Left renal pelvis (tissue), 4 donors: ENCODE results near the gene NAA16. TPM values are rescaled to one million over a fixed set of nuclear protein-coding genes. Genes with fewer than 3 reads are reported as not detected.
A peak's percentile ranks its signal among the peaks of the same experiment; 100 is the strongest.

Experiments used
- DNase-seq, 4 donors: peaks; one replicate each; pipeline ENCODE4 v3.0.0-alpha.2; 2013; ENCODE audit warnings: low read depth in 4 of 4, low spot score in 3 of 4
- polyA plus RNA-seq, 4 donors: library from polyadenylated mRNA; unstranded; fragments of 120-200 nt; gene quantifications; one replicate each; pipeline ENCODE4 v1.2.1, GENCODE V29; 2013; ENCODE audit not compliant: insufficient read length in 4 of 4

Gene NAA16
- polyA plus RNA-seq, 4 donors = 26.8 to 47.6 (median 32.6) TPM

DNA sequence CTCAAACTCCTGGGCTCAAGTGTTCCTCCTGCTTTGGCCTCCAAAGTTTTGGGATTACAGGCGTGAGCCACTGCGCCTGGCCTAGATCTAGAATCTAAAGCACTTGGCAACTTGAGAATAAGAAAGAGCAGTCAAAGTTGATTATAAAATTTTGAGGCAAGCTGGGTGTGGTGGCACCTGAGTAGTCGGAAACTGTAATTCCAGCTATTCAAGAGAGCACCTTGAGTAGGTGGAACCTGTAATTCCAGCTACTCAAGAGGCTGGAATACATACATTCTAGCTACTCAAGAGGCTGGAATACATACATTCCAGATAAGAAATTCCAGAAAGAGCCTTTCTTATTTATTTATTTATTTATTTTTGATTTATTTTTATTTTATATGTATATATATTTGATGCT, 8.3 kb upstream of the NAA16 start:
- DNase-seq = no peak

GRCh38 chr13:41304551-41304950, 6.5 kb upstream of the NAA16 start:
- no peak for DNase-seq

DNA sequence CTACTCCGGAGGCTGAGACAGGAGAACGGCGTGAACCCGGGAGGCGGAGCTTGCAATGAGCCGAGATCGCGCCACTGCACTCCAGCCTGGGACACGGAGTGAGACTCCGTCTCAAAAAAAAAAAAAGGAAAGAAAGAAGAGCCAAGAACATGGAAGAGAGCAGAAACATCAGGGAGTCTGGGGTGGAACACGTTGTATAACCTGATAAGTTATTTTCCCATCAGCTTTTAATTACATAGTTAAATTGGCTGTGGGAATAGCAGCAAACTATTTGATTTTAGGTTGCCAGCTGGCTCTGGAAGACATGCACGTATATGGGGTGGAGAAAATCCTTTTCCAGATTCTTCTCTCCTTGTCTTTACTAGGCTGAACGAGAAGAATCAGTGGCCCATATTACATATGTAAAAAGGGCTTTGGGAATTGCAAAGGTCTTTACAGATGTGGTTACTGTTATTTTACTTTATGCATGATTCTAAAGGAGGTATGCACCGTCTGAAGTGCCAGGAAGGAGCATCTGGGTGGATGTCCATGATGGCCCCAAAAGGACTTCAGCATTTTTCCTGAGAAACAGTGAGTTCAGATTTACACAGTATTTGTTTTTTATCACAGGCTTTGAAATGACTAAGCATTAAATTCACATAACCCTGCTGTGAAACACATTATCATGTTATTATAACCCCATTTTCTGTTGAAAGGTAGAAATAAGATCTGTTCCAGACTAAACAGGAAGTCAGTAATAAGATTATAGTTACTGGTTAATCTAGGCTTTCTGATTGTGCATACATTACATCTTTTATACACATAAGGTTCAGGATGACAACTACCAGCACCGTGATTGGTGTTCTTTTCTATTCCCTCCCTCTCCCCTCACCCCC, 4.6 kb upstream of the NAA16 start:
- no peak for DNase-seq

DNA sequence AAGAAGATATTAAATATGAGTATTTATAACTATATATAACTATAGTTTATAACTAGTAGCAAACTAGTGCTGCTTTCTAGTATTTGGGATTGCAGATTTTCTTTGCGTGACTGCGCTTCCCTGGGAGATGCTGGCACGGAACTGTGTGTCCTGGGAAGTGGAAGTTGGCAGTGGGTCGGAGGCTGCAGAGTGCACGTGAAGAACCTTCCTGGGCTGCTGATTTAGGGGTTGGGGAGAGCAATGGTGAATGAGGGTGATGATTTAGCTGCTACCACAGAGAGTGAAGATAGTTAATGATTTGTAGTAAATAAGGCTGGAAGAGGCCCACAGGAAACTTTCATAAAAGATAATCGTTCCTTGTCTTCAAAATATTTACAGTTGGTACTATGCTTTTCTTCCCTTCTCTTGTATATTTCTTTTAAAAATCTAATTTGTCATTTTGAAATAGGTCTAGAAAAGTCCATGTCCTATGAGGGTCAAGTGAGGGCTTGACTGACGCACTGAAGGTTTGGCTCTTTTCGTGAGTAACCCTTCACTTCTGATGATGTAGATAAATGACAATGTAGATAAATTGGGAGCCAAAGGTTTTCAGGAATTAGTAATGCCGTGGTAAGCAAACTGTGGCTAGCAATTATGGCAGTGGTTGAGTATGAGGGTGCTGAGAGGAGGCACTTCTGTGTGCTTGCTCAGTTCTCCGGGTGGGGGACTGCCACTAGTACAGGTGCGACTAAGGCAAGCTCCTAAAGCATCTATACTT, 3.0 kb upstream of the NAA16 start:
- DNase-seq = no peak

DNA sequence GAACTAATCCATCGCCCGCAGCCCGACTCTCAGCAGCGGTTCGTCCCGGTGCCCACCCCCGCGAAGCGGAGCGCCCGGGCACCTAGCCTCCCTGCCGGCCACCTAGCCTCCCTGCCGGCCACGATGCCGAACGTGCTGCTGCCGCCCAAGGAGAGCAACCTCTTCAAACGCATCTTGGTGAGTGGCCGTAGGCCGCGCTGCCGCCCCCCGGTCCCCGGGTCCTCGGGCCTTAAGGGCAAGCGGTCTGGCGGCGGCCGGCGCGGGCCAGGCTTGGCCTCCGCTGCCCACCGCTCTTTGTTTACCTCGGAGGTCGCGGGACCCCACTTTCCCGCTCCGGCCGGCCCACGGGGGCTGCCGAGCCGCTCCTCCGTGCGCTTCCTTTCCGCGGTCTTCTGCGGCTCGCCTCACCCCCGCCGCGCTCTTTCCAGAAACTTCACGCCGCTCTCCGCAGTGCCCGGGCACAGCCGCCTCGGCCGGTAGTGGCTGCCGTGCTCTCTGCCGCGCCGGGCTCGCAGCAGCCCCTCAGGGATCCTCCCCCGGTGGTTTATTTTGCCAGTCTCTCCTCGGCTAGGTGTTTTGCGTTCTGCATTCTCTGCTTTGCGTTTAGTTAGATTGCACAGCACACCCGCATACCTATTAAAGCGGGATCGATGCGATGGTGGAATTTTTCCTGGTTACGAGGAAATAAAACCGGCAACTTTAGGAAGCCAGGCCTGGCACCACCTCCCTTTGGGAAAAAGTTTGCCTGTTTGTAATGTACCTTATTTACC, 524 bp downstream of the NAA16 start:
- peak in 3 of 4 donors; percentile 21 to 43 (median 24) for DNase-seq

- DNase-seq = peak in 2 of 4 donors; percentile 25 to 31
These were observed 1.1 kb downstream of the NAA16 start for GRCh38 chr13:41312176-41312500.

DNA sequence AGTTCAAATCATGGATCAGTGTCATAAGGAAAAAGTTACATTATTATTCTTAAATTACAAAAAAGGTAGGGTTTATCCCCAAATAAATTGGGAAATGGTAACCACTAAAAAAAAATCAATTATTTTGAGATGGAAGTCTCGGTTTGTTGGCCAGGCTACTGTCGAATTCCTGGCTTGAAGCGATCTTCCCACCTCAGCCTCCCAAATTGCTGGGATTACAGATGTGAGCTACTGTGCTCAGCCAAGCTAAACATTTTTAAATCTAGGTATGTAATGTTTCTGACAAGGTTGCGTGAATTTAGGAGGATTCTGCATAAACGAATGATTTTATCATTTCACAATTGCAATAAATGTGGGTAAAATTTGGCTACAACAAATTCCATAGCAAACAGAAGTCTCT, 2.0 kb downstream of the NAA16 start:
- no peak for DNase-seq

DNA sequence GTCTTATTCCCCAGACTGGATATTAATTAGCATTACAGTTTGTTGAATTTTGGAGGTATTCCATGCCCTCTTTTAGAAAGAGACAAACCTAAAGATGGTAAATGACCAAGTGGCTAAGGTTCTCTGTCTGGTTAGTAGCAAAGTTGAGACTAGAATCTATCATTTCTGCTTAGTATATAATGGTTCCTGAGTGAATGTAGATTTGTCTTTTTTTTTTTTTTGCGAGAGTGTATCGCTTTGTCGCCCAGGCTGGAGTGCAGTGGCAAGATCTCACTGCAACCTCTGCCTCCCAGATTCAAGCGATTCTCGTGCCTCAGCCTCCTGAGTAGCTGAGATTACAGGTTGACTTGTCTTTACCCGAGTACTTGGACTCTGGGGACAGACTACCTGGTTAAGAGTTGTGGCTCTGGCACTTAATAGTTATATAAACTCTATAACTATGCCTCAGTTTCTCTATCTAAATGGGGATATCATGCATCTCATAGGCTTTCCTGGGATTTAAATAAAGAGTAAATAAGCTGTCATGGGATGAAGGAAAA, 2.7 kb downstream of the NAA16 start:
- DNase-seq = no peak

DNA sequence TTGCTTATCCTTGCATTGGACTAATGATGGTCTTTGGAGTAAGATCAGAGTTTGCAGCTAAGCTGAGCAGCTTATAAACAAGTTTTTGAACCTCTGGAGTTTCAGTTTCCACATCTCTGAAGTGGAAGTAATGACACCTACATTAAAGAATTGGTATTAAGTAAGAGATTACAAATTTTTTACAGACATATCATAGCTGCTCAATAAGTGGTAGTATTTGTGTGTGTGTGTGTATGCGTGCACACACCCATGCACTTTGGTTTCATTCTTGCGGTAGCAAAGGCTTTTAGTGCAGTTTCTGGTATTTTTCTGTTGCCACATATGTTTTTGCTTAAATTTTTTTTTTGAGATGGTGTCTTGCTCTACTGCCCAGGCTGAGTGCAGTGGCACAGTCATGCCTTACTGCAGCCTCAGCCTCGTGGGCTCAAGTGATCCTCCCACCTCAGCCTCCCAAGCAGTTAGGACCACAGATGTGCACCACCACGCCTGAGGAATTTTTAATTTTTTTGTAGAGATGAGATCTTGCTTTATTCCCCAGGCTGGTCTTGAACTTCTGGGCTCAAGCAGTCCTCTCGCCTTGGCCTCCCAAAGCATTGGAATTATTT, 4.5 kb downstream of the NAA16 start:
- no peak for DNase-seq

GRCh38 chr13:41317243-41317642, 6.2 kb downstream of the NAA16 start:
- DNase-seq = no peak

- DNase-seq = no peak
These were observed 14.7 kb downstream of the NAA16 start for GRCh38 chr13:41325752-41326151.

DNA sequence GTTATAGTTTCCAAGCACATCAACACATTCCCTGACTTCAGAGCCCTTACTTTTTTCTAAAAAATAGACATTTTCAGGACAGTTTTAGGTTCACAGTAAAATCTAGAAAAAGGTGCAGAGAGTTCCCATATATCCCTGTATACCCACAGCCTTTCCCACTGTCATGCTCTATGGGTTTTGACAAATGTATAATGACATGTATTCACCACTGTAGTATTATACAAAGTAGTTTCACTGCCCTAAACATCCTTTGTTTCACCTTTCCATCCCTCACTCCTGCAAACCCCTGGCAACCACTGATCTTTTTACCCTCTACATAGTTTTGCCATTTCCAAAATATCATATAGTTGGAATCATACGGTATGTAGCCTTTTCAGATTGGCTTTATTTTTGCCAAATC, 15.6 kb downstream of the NAA16 start:
- no peak for DNase-seq

DNA sequence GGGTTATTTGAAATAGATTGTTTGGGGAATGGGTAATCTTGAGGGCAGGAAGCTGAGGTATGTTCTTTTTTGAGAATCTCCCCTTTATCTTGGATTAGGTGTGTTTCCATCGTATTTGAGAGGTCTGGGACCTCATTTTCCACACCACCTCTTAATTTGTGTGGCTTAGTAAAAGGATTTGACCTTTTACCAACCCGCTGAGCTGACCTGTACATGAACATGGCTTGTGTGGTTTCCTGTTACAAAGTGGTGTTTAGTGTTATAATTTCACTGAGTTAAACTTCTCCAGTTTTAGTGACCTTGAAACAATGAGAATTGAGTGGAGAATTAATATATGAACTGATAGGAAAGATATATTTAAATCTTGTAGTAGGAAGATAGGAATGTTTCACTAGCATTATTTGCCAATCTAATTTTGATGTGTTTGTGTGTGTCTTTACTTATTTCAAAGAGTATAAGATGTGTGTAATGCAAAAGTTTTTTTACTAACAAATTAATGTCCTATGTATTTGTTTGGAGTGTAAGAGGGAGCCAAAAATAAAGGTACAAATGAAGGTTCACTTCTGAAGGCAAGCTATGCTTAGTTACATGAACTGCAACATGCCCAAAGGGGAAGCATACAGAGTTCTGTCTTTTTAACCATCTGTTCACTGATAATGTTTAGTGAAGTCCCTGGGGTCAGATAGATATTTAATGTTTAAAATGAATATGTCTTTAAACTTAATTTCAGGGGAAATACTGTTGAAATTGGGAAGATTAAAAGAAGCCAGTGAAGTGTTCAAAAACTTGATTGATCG, 17.1 kb downstream of the NAA16 start:
- DNase-seq = no peak

GRCh38 chr13:41332829-41333228, 21.8 kb downstream of the NAA16 start:
- no peak for DNase-seq

DNA sequence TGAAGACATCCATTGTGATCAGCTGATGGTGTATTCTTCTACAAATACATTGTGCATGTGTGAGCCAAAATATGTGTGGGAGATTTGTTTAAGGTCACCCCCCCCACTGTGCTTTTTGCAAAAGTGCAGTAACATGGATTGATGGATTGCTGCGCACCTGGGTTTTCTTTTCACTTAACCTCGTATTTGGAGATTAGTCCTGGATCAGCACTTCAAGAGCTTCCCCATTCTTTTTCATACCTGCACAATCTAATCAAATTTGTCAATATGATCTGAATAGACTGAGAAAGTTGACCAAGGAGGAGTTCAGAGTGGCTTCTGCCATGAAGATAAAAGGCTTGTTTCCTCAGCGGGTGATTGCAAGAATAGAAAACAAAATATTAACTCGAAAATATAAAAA, 23.7 kb downstream of the NAA16 start:
- no peak for DNase-seq

DNA sequence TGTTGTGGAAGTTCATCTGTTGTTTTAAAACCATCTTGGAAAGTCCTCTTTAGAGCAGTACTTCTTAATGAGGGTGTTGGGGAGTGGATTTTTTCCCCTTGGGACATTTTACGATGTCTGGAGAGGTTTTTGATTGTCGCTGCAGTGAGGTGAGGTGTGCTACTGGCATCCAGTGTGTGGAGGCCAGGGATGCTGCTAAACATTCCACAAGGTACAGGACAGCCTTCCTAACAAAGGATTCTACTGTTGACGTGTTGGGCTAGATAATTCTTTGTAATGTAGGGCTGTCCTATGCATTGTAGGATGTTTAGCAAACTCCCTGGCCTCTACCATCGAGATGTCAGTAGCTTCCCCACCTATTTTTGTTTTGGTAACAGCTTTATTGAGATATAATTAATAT, 33.3 kb downstream of the NAA16 start:
- DNase-seq = no peak

- no peak for DNase-seq
These were observed 34.3 kb downstream of the NAA16 start for GRCh38 chr13:41345165-41345913.

DNA sequence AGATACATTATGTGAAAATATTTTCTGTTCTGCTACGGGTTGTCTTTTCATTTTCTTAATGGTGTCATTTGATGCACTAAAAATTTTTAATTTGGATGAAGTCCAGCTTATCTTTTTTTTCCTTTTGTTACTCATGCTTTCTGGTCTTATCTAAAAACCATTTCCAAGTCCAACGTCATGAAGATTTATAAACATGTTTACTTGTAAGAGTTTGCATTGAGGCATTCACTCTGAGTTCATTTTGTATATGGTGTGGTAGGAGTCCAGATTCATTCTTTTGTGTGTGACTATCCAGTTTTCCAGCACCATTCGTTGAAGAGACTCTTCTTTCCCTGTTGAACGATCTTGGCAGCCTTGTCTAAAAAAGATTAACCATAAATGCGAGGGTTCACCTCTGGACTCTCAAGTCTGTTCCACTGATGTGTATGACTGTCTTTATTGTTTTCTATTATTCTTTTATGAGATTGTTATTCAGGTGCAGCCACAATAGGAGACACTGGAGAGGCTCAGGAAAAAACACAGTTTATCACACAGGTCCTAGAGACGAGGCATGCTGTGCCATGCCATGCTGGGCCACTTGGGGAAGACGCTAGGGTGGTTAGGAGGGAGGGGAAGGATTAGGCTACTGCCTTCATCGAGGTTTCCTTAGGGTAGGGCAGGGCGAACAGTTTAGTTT, 35.0 kb downstream of the NAA16 start:
- no peak for DNase-seq
